ENCODE results near the gene GCNA.
A peak's percentile ranks its signal among the peaks of the same experiment; 100 is the strongest.
"Not testable (repeated sequence)": the region's sequence is repeated elsewhere in the genome, so short reads cannot be mapped to it uniquely, and the experiment has no call there.

Gene GCNA

GRCh38 chrX:71578253-71579135 is at the start of gene GCNA:
GCNA (plus strand) TSS chrX:71578437; CDS start chrX:71580822, 2,385 bp downstream.
- DNase-seq: no peak

GRCh38 chrX:71532078-71532752 is 46.0 kb upstream of the GCNA start:
- DNase-seq: peak; percentile 57

GRCh38 chrX:71532753-71533425 is 45.3 kb upstream of the GCNA start, which contains the start of gene OGT:
OGT (plus strand) TSS chrX:71533104; CDS start chrX:71533300, 196 bp downstream.
- peak; percentile 88 for DNase-seq

- no peak for DNase-seq
These were observed 44.8 kb upstream of the GCNA start for GRCh38 chrX:71533516-71533850.

GRCh38 chrX:71533851-71534561 is 44.2 kb upstream of the GCNA start:
- DNase-seq: peak; percentile 62

- no peak for DNase-seq
These were observed 43.3 kb upstream of the GCNA start for GRCh38 chrX:71534773-71535544.

- DNase-seq: no peak
These were observed 42.0 kb upstream of the GCNA start for GRCh38 chrX:71536285-71536684.

GRCh38 chrX:71537743-71538142 is 40.5 kb upstream of the GCNA start:
- DNase-seq: no peak

- DNase-seq: no peak
These were observed 37.4 kb upstream of the GCNA start for GRCh38 chrX:71540801-71541200.

GRCh38 chrX:71541210-71542022 is 36.8 kb upstream of the GCNA start:
- DNase-seq: no peak

- no peak for DNase-seq
These were observed 35.8 kb upstream of the GCNA start for GRCh38 chrX:71542411-71542810.

- no peak for DNase-seq
These were observed 35.4 kb upstream of the GCNA start for GRCh38 chrX:71542825-71543224.

GRCh38 chrX:71543316-71543715 is 34.9 kb upstream of the GCNA start:
- DNase-seq: no peak

GRCh38 chrX:71545364-71545763 is 32.9 kb upstream of the GCNA start:
- DNase-seq: no peak

GRCh38 chrX:71546879-71547278 is 31.4 kb upstream of the GCNA start:
- no peak for DNase-seq

- no peak for DNase-seq
These were observed 30.9 kb upstream of the GCNA start for GRCh38 chrX:71547339-71547738.

- no peak for DNase-seq
These were observed 28.3 kb upstream of the GCNA start for GRCh38 chrX:71549986-71550385.

- no peak for DNase-seq
These were observed 27.7 kb upstream of the GCNA start for GRCh38 chrX:71550578-71550977.

- DNase-seq: no peak
These were observed 22.2 kb upstream of the GCNA start for GRCh38 chrX:71556036-71556435.

GRCh38 chrX:71558920-71559319 is 19.3 kb upstream of the GCNA start:
- DNase-seq: no peak

GRCh38 chrX:71559773-71560172 is 18.5 kb upstream of the GCNA start:
- DNase-seq: not testable (repeated sequence)
